HCT116 (cell line): ENCODE data around the gene PAQR7. TPM values are rescaled to one million over a fixed set of nuclear protein-coding genes. Genes with fewer than 3 reads are reported as not detected.

ENCODE experiments used
- ATAC-seq: fragments of 200-7000 bp; cut with Tn5 transposase; 2 replicates; pipeline ENCODE4 v1.9.1; 2020; ENCODE audit warnings: mild to moderate bottlenecking, moderate library complexity
- BruUV-seq: library from RNA; stranded (reverse); fragments of 400-500 nt; replicated peaks from 2 replicates; lab custom pipeline; 2021; lab: Mats Ljungman, UMichigan
- CTCF ChIA-PET: fragments of 300-600 bp; sonication (Branson Sonifier 250); formaldehyde crosslinking; loops from one replicate; lab custom pipeline; 2021; ENCODE audit warnings: antibody characterized with exemption; lab: Charles Lee
- POLR2A ChIA-PET: fragments of 300-600, 350-600 bp; sonication (Branson Sonifier 250); formaldehyde crosslinking; loops from one replicate; lab custom pipeline; 2021; ENCODE audit warnings: antibody characterized with exemption; lab: Charles Lee
- RAD21 ChIA-PET, 2 experiments: fragments of 300-600 bp; sonication (Branson Sonifier 250); formaldehyde crosslinking; loops; one replicate each; lab custom pipeline; 2023; ENCODE audit warnings: low total read pairs in 2 of 2; ENCODE audit not compliant: uncharacterized antibody in 2 of 2, unreplicated experiment in 2 of 2, low non-redundant PET in 1 of 2; lab: Charles Lee
- DNase-seq: peaks from one replicate; pipeline ENCODE4 v3.0.0-alpha.2; 2010; ENCODE audit warnings: low read depth, low spot score
- H2AFZ ChIP-seq: fragments of 200-600 bp; shearing (Covaris generic), sonication (generic); 2 replicates; pipeline ENCODE4 v1.6.1; 2017; ENCODE audit warnings: low read depth, mixed run types, mixed read lengths, antibody characterized with exemption, low read length; ENCODE audit not compliant: poor library complexity, severe bottlenecking
- H3K27ac ChIP-seq: 2 replicates; pipeline ENCODE4 v1.5.1; 2012; ENCODE audit warnings: low read depth, low read length
- H3K27me3 ChIP-seq: fragments of 200-600 bp; sonication (generic); 2 replicates; pipeline ENCODE4 v1.6.1; 2016; ENCODE audit warnings: mixed run types, low read length, mixed read lengths; ENCODE audit not compliant: insufficient read depth
- H3K36me3 ChIP-seq, 2 experiments: fragments of 200-500 bp in 1 of 2; fragments of 200-600 bp in 1 of 2; sonication (Bioruptor generic) in 1 of 2; sonication (generic) in 1 of 2; 2 replicates each; pipeline versions ENCODE4 v1.5.1 to v1.6.1; 2014 to 2016; ENCODE audit warnings: low read length in 2 of 2, inconsistent platforms in 1 of 2, mixed read lengths in 1 of 2, mixed run types in 1 of 2; ENCODE audit not compliant: insufficient read depth in 2 of 2, control insufficient read depth in 1 of 2
- H3K4me1 ChIP-seq, 2 experiments: fragments of 200-600 bp in 1 of 2; sonication (generic) in 1 of 2; 2 replicates each; pipeline versions ENCODE4 v1.5.1 to v1.6.1; 2012 to 2017; ENCODE audit warnings: low read length in 2 of 2, inconsistent platforms in 1 of 2, mild to moderate bottlenecking in 1 of 2, mixed read lengths in 1 of 2, mixed run types in 1 of 2, moderate library complexity in 1 of 2; ENCODE audit not compliant: insufficient read depth in 2 of 2, control insufficient read depth in 1 of 2
- H3K4me2 ChIP-seq: fragments of 200-600 bp; sonication (generic); 2 replicates; pipeline ENCODE4 v1.6.1; 2017; ENCODE audit warnings: mixed run types, low read length, mixed read lengths
- H3K4me3 ChIP-seq, 2 experiments: fragments of 200-600 bp in 1 of 2; sonication (generic) in 1 of 2; replicated peaks in 1 of 2; 2 replicates each; pipeline ENCODE4 v1.5.1; 2011 to 2016; ENCODE audit warnings: low read length in 2 of 2, control low read depth in 1 of 2, low read depth in 1 of 2, mild to moderate bottlenecking in 1 of 2, mixed read lengths in 1 of 2, mixed run types in 1 of 2
- H3K79me2 ChIP-seq: fragments of 200-600 bp; sonication (generic); 2 replicates; pipeline ENCODE4 v1.6.1; 2017; ENCODE audit warnings: mild to moderate bottlenecking, mixed run types, low read length, moderate library complexity, mixed read lengths; ENCODE audit not compliant: insufficient read depth
- H3K9ac ChIP-seq: fragments of 200-600 bp; sonication (generic); 2 replicates; pipeline ENCODE4 v1.6.1; 2016; ENCODE audit warnings: low read length, mixed read lengths
- H3K9me2 ChIP-seq: fragments of 200-600 bp; sonication (generic), shearing (Covaris generic); 2 replicates; pipeline ENCODE4 v1.6.1; 2017; ENCODE audit warnings: mixed run types, mild to moderate bottlenecking, moderate library complexity; ENCODE audit not compliant: insufficient read depth
- H3K9me3 ChIP-seq, 2 experiments: fragments of 200-500 bp in 1 of 2; fragments of 200-600 bp in 1 of 2; sonication (Bioruptor generic) in 1 of 2; sonication (generic) in 1 of 2; 2 replicates each; pipeline ENCODE4 v1.6.1; 2014 to 2017; ENCODE audit warnings: low read length in 2 of 2, mixed read lengths in 2 of 2, inconsistent platforms in 1 of 2, low read depth in 1 of 2, mild to moderate bottlenecking in 1 of 2, mixed run types in 1 of 2, moderate library complexity in 1 of 2; ENCODE audit not compliant: control insufficient read depth in 1 of 2, insufficient read depth in 1 of 2
- H4K20me1 ChIP-seq: fragments of 200-600 bp; sonication (generic), shearing (Covaris generic); 2 replicates; pipeline ENCODE4 v1.6.1; 2017; ENCODE audit warnings: mixed run types, mild to moderate bottlenecking, moderate library complexity; ENCODE audit not compliant: insufficient read depth
- CBX3 ChIP-seq: IDR thresholded peaks from 2 replicates; pipeline ENCODE4 v1.6.1; 2012; ENCODE audit warnings: low read depth
- EGR1 ChIP-seq: IDR thresholded peaks from 2 replicates; pipeline ENCODE4 v1.6.1; 2012; ENCODE audit warnings: low read depth
- EZH2 ChIP-seq: fragments of 200-600 bp; sonication (generic); IDR thresholded peaks from 2 replicates; pipeline ENCODE4 v1.6.1; 2017; ENCODE audit warnings: antibody characterized with exemption, mixed run types
- EZH2phosphoT487 ChIP-seq: fragments of 200-600 bp; IDR thresholded peaks from 2 replicates; pipeline ENCODE4 v1.6.1; 2018; ENCODE audit warnings: antibody characterized with exemption, borderline replicate concordance
- FOSL1 ChIP-seq: IDR thresholded peaks from 2 replicates; pipeline ENCODE4 v1.6.1; 2012; ENCODE audit warnings: low read depth
- JUND ChIP-seq: IDR thresholded peaks from 2 replicates; pipeline ENCODE4 v1.6.1; 2012
- POLR2A ChIP-seq: IDR thresholded peaks from 2 replicates; pipeline ENCODE4 v1.7.0; 2011; ENCODE audit warnings: borderline replicate concordance; ENCODE audit not compliant: insufficient read depth, insufficient read length; ENCODE audit errors: extremely low read depth
- POLR2AphosphoS5 ChIP-seq: IDR thresholded peaks from 2 replicates; pipeline ENCODE4 v1.6.1; 2011; ENCODE audit warnings: mild to moderate bottlenecking, low read depth, low read length, moderate library complexity
- RAD21 ChIP-seq: IDR thresholded peaks from 2 replicates; pipeline ENCODE4 v1.6.1; 2012; ENCODE audit warnings: low read depth, mild to moderate bottlenecking
- SIN3A ChIP-seq: IDR thresholded peaks from 2 replicates; pipeline ENCODE4 v1.6.1; 2012; ENCODE audit warnings: low read depth
- SP1 ChIP-seq: IDR thresholded peaks from 2 replicates; pipeline ENCODE4 v1.6.1; 2012; ENCODE audit warnings: low read depth
- SRF ChIP-seq: IDR thresholded peaks from 2 replicates; pipeline ENCODE4 v1.6.1; 2012; ENCODE audit warnings: low read depth
- TCF7L2 ChIP-seq: IDR thresholded peaks from 2 replicates; pipeline ENCODE4 v1.7.0; 2011; ENCODE audit warnings: borderline replicate concordance, inconsistent platforms; ENCODE audit not compliant: insufficient read depth, insufficient read length; ENCODE audit errors: extremely low read depth
- YY1 ChIP-seq: IDR thresholded peaks from 2 replicates; pipeline ENCODE4 v1.6.1; 2011; ENCODE audit warnings: low read length, low read depth, moderate library complexity, mild to moderate bottlenecking; ENCODE audit not compliant: insufficient replicate concordance; ENCODE audit errors: extremely low read depth
- intact Hi-C: fragments of 100-400 bp; cut with micrococcal nuclease; formaldehyde crosslinking; loops from 2 replicates; pipeline ENCODE4 v1.10.0; 2022
- total RNA-seq: library from RNA; stranded (reverse); gene quantifications from one replicate; pipeline ENCODE4 v1.2.1, GENCODE V29; 2021; ENCODE audit not compliant: unreplicated experiment
- TF ChIP-seq, protein P1 (sequence below): IDR thresholded peaks from 2 replicates; pipeline ENCODE4 v1.6.1; 2011; ENCODE audit warnings: mild to moderate bottlenecking, low read length, moderate library complexity; ENCODE audit not compliant: insufficient replicate concordance; ENCODE audit errors: extremely low read depth
- TF ChIP-seq, protein P2 (sequence below), 3 experiments: fragments of 200-600 bp in 1 of 3; sonication (generic) in 1 of 3; IDR thresholded peaks in 2 of 3; conservative IDR thresholded peaks in 1 of 3; 2 replicates each; pipeline ENCODE4 v1.5.1; 2012 to 2017; ENCODE audit warnings: low read depth in 2 of 3, low read length in 2 of 3, antibody characterized with exemption in 1 of 3, borderline replicate concordance in 1 of 3, control low read depth in 1 of 3, mild to moderate bottlenecking in 1 of 3, mixed read lengths in 1 of 3, mixed run types in 1 of 3, moderate library complexity in 1 of 3; ENCODE audit not compliant: insufficient read depth in 1 of 3

PAQR7 gene
- total RNA-seq, 1 experiment from 2014 or later, result 13.1 TPM

DNA sequence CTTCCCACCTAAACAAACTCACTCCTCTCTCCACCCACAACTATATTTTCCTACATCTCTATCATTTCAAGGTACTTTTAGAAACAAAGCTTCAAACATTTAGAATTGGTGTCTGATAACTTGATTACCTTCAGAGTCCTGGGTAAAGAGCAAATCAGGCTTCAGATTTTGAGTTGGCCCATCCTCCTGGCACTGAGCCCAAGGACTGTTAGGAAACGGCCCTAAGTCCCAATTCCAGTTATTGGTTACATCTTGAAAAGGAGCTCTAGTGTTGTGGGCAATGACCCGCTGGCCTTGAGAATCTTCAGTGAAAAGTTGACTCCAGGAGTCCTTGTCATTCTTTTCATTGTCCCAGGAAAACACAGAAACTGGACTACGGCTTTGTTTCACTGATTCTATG, 40.6 kb downstream of the PAQR7 start:
- BruUV-seq, result no TSS peak
- Histone ChIP-seq H2AFZ (no peak overlapping the region), H3K36me3 (peaks cover 38 to 43% of the 10 kb centered on the region in 2 experiments), H3K9ac (no peak overlapping the region), H3K9me2 (no peaks in the 10 kb centered on the region)
- no peak for TF ChIP-seq SIN3A
- no peak for TF ChIP-seq FOSL1
- TF ChIP-seq EZH2phosphoT487, result no peak
- TF ChIP-seq TCF7L2, result no peak
- TF ChIP-seq RAD21, result no peak
- TF ChIP-seq EZH2, result no peak
- TF ChIP-seq YY1, result no peak
- no peak for TF ChIP-seq CBX3
- no peak for TF ChIP-seq EGR1
- no peak for TF ChIP-seq SRF
- TF ChIP-seq JUND, result no peak
- no peak for TF ChIP-seq POLR2AphosphoS5
- TF ChIP-seq POLR2A, result no peak
- no peak for TF ChIP-seq SP1
- TF ChIP-seq, protein P1, sequence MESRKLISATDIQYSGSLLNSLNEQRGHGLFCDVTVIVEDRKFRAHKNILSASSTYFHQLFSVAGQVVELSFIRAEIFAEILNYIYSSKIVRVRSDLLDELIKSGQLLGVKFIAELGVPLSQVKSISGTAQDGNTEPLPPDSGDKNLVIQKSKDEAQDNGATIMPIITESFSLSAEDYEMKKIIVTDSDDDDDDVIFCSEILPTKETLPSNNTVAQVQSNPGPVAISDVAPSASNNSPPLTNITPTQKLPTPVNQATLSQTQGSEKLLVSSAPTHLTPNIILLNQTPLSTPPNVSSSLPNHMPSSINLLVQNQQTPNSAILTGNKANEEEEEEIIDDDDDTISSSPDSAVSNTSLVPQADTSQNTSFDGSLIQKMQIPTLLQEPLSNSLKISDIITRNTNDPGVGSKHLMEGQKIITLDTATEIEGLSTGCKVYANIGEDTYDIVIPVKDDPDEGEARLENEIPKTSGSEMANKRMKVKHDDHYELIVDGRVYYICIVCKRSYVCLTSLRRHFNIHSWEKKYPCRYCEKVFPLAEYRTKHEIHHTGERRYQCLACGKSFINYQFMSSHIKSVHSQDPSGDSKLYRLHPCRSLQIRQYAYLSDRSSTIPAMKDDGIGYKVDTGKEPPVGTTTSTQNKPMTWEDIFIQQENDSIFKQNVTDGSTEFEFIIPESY, result no peak
- TF ChIP-seq, protein P2, sequence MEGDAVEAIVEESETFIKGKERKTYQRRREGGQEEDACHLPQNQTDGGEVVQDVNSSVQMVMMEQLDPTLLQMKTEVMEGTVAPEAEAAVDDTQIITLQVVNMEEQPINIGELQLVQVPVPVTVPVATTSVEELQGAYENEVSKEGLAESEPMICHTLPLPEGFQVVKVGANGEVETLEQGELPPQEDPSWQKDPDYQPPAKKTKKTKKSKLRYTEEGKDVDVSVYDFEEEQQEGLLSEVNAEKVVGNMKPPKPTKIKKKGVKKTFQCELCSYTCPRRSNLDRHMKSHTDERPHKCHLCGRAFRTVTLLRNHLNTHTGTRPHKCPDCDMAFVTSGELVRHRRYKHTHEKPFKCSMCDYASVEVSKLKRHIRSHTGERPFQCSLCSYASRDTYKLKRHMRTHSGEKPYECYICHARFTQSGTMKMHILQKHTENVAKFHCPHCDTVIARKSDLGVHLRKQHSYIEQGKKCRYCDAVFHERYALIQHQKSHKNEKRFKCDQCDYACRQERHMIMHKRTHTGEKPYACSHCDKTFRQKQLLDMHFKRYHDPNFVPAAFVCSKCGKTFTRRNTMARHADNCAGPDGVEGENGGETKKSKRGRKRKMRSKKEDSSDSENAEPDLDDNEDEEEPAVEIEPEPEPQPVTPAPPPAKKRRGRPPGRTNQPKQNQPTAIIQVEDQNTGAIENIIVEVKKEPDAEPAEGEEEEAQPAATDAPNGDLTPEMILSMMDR (IDR thresholded peaks at IDR 0.05 in 2 of 3, conservative IDR thresholded peaks at IDR 0.05 in 1 of 3; ENCODE audit: borderline replicate concordance in 1 of 3, insufficient read depth in 1 of 3, low read depth in 2 of 3, low read length in 2 of 3), result no peak
- TF ChIP-seq, all 23 proteins: peak for 0
- Histone ChIP-seq H3K79me2 (peaks cover 77% of the 10 kb centered on the region), H4K20me1 (no peaks in the 10 kb centered on the region; the same call in 1 of the 2 replicates), H3K27ac (no peak overlapping the region), H3K27me3 (no peaks in the 10 kb centered on the region), H3K9me3 (no peaks in the 10 kb centered on the region), H3K4me3 (no peak overlapping the region), H3K4me1 (peaks cover 0 to 3% of the 10 kb centered on the region in 2 experiments; a peak in 1 of 4 replicates), H3K4me2 (no peak overlapping the region)
- DNase-seq (no peak), ATAC-seq (no peak)
- intact Hi-C loops, result no loop called here
- ChIA-PET RAD21 (no interaction called here), CTCF (no interaction called here), POLR2A (no interaction called here)
